Activated CD8-positive, alpha-beta memory T cell treated with anti-CD3 and anti-CD28 coated beads, Interleukin-2, amount 50 U/mL, for 1 hour (primary cell): Measurements from ENCODE around the gene C2orf74.
"Not testable (repeated sequence)": the region's sequence is repeated elsewhere in the genome, so short reads cannot be mapped to it uniquely, and the experiment has no call there.

Source experiments
- DNase-seq: peaks from one replicate; pipeline ENCODE4 v3.0.0-alpha.2; 2020; ENCODE audit errors: extremely low read depth

The C2orf74 gene

DNA sequence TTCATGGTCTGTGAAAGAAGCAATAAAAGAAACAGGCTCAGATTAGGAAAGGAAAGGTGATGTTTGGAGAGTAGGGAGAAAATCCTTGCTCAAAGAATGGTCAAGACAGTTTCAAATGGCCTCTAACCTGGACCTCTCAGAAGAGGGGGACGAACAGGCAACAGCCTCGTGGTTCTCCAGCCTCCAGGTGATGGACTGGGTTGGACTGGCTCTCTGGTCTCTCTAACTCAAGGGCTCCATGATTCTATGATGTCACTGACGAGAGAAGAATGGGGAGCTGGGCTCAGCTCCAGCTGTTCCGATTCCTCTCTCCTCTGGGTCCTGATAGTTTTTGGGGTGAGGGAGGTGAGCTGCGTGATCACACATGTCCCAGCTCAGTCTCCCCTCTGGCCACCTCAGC lies at the start of gene C2orf74:
C2orf74 (plus strand) TSS at position 301 of the 400 bp plus-strand sequence. CDS start 327 bp downstream, outside the sequence.
- no peak for DNase-seq

DNA sequence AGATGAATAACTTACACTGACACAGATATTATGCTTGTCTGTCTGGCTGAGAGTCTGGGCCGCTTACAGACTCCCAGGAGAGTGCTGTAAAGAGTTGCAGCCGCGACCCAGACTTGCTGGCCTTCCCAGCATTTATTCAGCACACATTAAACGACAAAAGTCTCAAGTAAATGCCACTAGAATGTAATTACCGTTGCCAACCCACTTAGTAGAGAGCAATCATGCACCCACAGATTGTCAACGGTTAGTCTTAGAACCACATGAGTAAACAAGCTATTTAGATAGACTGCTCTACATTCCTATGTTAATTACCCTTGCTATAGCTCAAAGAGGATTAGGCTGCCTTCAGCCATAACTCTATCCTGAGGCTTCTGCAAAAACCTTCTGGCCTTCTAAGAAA lies 47.8 kb upstream of the C2orf74 start:
- DNase-seq, result no peak

DNA sequence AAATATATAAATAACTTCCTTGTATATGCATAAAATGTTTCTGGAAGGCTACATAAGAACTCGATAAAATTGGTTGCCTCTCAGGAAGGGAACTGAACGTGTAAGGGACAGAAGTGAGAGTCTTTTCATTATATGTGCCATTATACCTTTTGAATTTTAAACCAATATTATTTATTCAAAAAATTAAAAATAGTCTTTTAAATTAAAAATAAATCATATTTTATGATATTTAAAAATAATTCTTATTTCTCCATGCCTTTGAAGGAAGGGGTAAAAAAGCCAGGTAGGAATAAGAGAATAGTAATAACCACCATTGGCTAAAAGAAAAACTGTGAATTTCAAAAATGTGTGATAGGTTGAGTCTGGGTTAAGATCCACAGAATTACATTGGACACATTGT lies 45.7 kb upstream of the C2orf74 start:
- DNase-seq, result no peak

DNA sequence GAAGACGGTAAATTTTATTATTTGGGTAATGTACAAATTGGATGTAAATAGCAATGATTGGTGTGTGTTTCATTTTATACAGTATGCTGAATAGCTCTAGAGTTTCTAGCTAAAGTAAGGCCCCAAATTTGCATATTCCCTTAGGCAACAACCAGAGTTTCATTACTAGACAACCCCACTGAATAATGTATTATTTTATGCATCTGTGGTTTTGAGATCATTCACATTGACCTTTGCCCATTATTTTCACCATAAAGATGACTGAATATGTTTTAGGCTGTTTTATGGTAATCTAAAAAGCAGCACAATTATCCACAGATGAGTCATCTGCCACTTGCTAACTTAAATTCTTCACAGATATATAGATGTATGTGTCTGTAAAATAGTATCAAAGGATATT lies 44.5 kb upstream of the C2orf74 start:
- DNase-seq, result no peak

DNA sequence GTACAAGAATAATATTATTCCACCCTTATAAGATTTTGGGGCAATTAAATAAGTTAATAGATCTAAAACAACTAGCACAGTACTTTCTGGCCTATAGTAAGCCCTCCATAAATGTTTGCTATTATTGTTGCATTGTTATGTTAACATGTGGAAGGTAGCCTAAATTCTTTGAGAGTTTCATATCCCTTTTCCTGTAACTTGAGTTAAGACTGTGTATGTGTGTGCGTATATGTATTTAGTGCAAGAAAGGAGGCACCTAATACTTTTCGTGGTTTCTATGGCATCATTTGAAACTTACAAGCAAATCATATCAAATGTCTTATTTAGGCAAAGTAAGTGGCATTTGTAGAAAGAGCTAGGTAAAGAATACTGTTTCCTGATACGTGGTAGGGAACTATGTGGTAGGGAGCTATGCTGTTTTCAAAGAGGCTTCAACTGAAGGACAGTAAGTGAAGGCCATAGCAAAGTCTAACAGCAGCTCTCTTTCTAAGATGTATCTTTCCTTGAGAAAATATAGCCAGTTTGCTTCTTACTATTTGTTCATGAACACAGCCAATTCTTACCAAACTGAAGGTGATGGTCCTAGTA lies 36.8 kb upstream of the C2orf74 start:
- DNase-seq, result no peak

DNA sequence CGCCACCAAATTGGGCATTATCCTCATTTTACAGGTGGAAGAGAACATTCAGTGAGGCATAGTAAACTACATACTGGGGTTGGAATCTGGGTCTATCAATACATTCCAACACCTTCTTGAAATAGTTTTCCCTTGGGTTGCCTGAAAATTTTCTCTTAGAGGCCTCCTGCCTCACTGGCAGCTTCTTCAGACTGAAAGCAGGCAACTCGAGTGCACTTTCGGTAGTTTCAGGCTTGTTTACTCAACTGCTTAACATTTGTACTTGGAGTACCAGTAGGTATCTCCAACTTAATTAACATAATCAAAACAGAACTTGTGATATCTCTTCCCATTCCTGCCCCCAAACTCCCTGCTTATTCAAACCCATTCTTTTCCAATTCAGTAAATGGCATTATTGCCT lies 36.2 kb upstream of the C2orf74 start:
- DNase-seq, result no peak

- DNase-seq, result not testable (repeated sequence)
Observed at GRCh38 chr2:61128122-61128521, 33.9 kb upstream of the C2orf74 start.

- DNase-seq, result no peak
Observed at GRCh38 chr2:61134141-61134540, 27.8 kb upstream of the C2orf74 start.

GRCh38 chr2:61135510-61135909 lies 26.5 kb upstream of the C2orf74 start:
- no peak for DNase-seq

DNA sequence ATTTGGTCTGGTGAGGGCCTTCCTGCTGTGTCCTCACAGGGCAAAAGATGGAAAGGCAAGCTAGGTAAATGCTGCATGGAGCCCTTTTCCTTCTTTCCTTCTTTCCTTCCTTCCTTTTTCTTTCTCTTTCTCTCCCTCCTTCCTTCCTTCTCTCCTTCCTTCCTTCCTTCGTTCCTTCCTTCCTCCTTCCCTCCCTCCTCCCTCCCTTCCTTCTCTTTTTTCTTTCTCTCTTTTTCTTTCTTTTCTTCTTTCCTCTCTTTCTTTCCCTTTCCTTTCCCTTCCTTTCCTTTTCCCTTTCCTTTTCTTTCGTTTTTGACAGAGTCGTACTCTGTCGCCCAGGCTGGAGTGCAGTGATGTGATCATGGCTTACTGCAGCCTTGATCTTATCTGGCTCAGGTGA lies 23.1 kb upstream of the C2orf74 start:
- DNase-seq, result no peak

DNA sequence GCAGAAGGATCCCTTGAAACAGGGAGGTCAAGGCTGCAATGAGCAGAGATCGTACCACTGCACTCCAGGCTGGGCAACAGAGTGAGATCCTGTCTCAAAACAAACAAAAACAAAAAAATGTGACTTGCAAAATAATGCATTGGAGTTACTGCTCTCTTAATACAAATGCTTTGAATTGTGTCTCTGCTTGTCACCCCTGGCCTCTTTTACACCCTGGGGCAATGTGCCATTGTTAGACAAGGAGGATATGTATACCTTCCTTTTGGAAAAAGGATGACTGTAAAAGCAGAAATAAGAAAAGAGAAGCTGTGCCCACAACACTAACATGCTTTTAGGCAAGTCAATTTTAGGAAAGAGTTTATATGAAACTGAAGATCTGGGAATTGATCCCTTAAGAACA lies 20.8 kb upstream of the C2orf74 start:
- no peak for DNase-seq

DNA sequence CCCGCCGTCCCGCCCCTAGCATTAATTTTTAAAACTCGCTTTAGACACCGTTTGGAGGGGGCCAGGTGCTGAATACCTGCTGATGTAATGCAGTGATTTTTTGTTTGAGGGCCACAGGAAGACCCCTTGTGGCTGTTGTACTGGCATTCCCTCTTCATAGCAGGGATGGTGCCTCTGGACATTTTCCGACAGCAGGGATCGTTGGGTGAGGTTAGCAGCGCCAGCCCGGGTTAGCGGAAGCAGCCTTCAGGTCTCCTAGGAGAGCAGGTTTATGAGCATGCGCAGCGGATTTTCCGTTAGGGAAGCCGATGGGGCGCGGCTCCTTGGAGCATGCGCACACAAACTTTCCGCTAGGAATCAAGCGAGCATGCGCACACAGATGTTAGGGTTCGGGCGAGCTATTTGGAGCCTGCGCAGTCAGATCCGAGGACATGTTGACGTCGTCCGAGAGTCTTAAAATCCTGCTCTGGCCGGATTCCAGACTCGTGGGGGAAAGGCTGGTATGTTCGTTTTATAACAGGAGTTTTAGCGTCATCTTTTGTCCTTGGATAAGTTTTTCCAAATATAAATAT lies 17.2 kb upstream of the C2orf74 start:
- peak; percentile 92 for DNase-seq

GRCh38 chr2:61145990-61146389 lies 16.0 kb upstream of the C2orf74 start:
- DNase-seq, result no peak

DNA sequence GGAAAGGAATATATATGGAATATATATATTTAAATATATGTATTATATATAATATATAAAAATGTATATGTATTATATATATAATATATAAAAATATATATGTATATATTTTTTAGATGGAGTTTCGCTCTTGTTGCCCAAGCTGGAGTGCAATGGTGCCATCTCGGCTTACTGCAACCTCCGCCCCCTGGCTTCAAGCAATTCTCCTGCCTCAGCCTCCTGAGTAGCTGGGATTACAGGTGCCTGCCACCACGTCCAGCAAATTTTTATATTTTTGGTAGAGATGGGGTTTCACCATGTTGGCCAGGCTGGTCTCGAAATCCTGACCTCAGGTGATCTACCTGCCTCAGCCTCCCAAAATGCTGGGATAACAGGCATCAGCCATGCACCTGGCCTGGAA lies 13.9 kb upstream of the C2orf74 start:
- DNase-seq, result not testable (repeated sequence)

- DNase-seq, result no peak
Observed at GRCh38 chr2:61149074-61149473, 12.9 kb upstream of the C2orf74 start.

DNA sequence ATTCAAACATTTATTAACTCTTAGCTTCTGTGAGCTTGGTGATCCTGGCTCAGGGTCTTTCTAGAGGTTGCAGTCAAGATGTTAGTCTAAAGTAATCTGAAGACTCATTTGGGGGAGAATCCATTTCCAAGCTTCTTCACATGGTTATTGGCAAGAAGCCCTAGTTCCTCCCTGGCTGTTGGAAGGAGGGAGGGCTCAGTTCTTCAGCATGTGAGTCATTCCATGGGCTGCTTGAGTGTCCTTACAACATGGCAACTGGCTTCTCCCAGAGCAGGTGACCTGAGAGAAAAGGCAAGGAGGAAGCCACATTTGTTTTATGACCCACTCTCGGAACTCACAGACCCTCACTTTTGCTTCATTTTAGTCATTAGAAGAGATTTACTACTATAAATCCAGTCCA lies 10.6 kb upstream of the C2orf74 start:
- DNase-seq, result no peak

GRCh38 chr2:61157371-61158003 lies 4.5 kb upstream of the C2orf74 start:
- no peak for DNase-seq

- DNase-seq, result no peak
Observed at GRCh38 chr2:61158356-61158955, 3.5 kb upstream of the C2orf74 start.

- DNase-seq, result no peak
Observed at GRCh38 chr2:61162721-61163120, 733 bp downstream of the C2orf74 start.

- not testable (repeated sequence) for DNase-seq
Observed at GRCh38 chr2:61165082-61165481, 3.1 kb downstream of the C2orf74 start.

DNA sequence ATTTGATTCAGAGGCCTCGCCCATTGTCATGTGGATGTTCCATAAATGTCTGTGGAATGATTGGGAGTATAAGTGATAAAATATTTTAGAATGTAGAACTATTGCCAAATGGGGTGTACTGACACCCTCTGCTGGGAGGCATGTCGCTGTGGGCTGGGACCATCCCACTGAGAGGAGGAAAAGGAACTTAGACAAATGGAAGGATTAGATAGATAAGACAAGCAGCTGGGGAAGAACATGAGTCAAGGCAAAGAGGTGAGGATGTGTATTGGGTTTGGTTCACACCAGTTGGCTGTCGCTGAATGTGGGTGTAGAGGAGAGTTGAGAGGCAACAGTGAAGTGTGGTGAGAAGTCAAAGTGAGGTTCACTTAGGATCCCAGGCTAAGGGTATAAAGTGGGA lies 4.0 kb downstream of the C2orf74 start:
- no peak for DNase-seq

DNA sequence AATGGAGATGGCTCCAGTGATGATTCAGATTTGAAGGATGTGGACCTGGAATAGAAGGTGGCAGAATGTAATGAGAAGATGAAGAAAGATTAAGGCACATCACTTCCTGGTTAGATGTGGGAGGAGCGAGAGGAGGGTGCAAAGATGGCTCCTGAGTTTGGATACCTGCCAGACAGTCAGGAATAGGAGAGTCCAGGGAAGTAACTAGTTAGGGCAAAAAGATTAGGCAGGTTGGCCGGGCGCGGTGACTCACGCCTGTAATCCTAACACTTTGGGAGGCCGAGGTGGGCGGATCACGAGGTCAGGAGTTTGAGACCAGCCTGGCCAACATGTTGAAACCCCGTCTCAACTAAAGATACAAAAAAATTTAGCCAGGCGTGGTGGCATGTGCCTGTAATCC lies 5.6 kb downstream of the C2orf74 start:
- no peak for DNase-seq

DNA sequence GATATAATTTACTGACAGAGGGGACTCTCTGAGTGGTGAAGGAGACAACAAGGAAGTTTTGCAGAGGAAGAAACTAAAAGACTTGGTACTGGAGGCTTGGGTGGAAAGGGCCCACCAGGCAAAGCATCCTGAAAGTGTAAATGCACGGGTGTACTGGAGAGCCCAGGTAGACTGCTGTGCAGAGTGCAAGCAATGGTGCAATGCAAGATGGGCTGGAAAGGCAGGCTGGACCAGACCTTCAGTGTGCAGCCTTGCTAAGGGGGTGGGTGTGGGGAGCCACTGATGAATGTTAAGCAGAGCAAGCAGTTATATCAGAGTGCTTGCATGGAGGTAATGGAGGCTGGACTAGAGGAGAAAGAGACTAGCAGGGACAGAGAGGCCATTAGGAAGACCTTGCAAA lies 10.7 kb downstream of the C2orf74 start:
- no peak for DNase-seq
